Osteocyte (in vitro differentiated cells): ENCODE results near the gene WEE2. TPM values are rescaled to one million over a fixed set of nuclear protein-coding genes. Genes with fewer than 3 reads are reported as not detected.

Experiments used
- DNase-seq: peaks from one replicate; pipeline ENCODE4 v3.0.0; 2021; ENCODE audit warnings: mixed read lengths; ENCODE audit not compliant: unreplicated experiment; ENCODE audit errors: extremely low spot score
- H3K27ac Mint-ChIP-seq: one replicate; pipeline ENCODE4 v1.8.0; 2021; ENCODE audit warnings: mild to moderate bottlenecking, mixed read lengths; ENCODE audit not compliant: unreplicated experiment
- H3K27me3 Mint-ChIP-seq: one replicate; pipeline ENCODE4 v1.8.0; 2021; ENCODE audit warnings: mixed read lengths; ENCODE audit not compliant: unreplicated experiment
- H3K36me3 Mint-ChIP-seq: one replicate; pipeline ENCODE4 v1.8.0; 2021; ENCODE audit warnings: mixed read lengths; ENCODE audit not compliant: unreplicated experiment
- H3K4me1 Mint-ChIP-seq: one replicate; pipeline ENCODE4 v1.8.0; 2021; ENCODE audit warnings: mixed read lengths; ENCODE audit not compliant: unreplicated experiment
- H3K4me3 Mint-ChIP-seq: one replicate; pipeline ENCODE4 v1.8.0; 2021; ENCODE audit warnings: mild to moderate bottlenecking, moderate library complexity, mixed read lengths; ENCODE audit not compliant: unreplicated experiment
- H3K9me3 Mint-ChIP-seq: one replicate; pipeline ENCODE4 v1.8.0; 2021; ENCODE audit warnings: mixed read lengths; ENCODE audit not compliant: unreplicated experiment
- CTCF ChIP-seq: fragments of 200-600 bp; sonication (generic); IDR thresholded peaks from 2 replicates; pipeline ENCODE4 v1.5.0; 2021; ENCODE audit warnings: antibody characterized with exemption, mild to moderate bottlenecking, moderate library complexity
- total RNA-seq: library from RNA; stranded (reverse); gene quantifications from 2 replicates; pipeline ENCODE4 v1.2.1, GENCODE V29; 2021

The WEE2 gene
- total RNA-seq, 1 donor from 2014 or later = not detected

- no peaks in the 10 kb centered on the region for H3K4me1 Mint-ChIP-seq
- TF ChIP-seq CTCF = no peak
- H3K27ac Mint-ChIP-seq = no peak overlapping the region
- DNase-seq = no peak
- H3K4me3 Mint-ChIP-seq = no peak overlapping the region
- H3K9me3 Mint-ChIP-seq = no peaks in the 10 kb centered on the region
- no peaks in the 10 kb centered on the region for H3K27me3 Mint-ChIP-seq
- peaks cover 16% of the 10 kb centered on the region for H3K36me3 Mint-ChIP-seq
These were observed 33.9 kb upstream of the WEE2 start for GRCh38 chr7:141674171-141674671.

- H3K4me1 Mint-ChIP-seq = no peaks in the 10 kb centered on the region
- peak; percentile 28 for TF ChIP-seq CTCF
- no peak overlapping the region for H3K27ac Mint-ChIP-seq
- H3K9me3 Mint-ChIP-seq = no peaks in the 10 kb centered on the region
- no peaks in the 10 kb centered on the region for H3K27me3 Mint-ChIP-seq
- peaks cover 16% of the 10 kb centered on the region for H3K36me3 Mint-ChIP-seq
- no peak for DNase-seq
- H3K4me3 Mint-ChIP-seq = no peak overlapping the region
These were observed 33.5 kb upstream of the WEE2 start for GRCh38 chr7:141674702-141675101.

GRCh38 chr7:141675436-141676215, 32.5 kb upstream of the WEE2 start:
- H3K27me3 Mint-ChIP-seq = no peaks in the 10 kb centered on the region
- H3K4me3 Mint-ChIP-seq = no peak overlapping the region
- DNase-seq = no peak
- peaks cover 18% of the 10 kb centered on the region for H3K36me3 Mint-ChIP-seq
- no peaks in the 10 kb centered on the region for H3K9me3 Mint-ChIP-seq
- no peak for TF ChIP-seq CTCF
- no peak overlapping the region for H3K27ac Mint-ChIP-seq
- no peaks in the 10 kb centered on the region for H3K4me1 Mint-ChIP-seq

- no peaks in the 10 kb centered on the region for H3K4me1 Mint-ChIP-seq
- no peaks in the 10 kb centered on the region for H3K27me3 Mint-ChIP-seq
- TF ChIP-seq CTCF = no peak
- H3K27ac Mint-ChIP-seq = no peak overlapping the region
- no peaks in the 10 kb centered on the region for H3K9me3 Mint-ChIP-seq
- H3K4me3 Mint-ChIP-seq = no peak overlapping the region
- DNase-seq = no peak
- peaks cover 24% of the 10 kb centered on the region for H3K36me3 Mint-ChIP-seq
These were observed 31.5 kb upstream of the WEE2 start for GRCh38 chr7:141676618-141677017.

- DNase-seq = no peak
- peaks cover 24% of the 10 kb centered on the region for H3K36me3 Mint-ChIP-seq
- no peak overlapping the region for H3K27ac Mint-ChIP-seq
- no peaks in the 10 kb centered on the region for H3K9me3 Mint-ChIP-seq
- no peaks in the 10 kb centered on the region for H3K27me3 Mint-ChIP-seq
- H3K4me3 Mint-ChIP-seq = no peak overlapping the region
- no peaks in the 10 kb centered on the region for H3K4me1 Mint-ChIP-seq
- no peak for TF ChIP-seq CTCF
These were observed 29.1 kb upstream of the WEE2 start for GRCh38 chr7:141679014-141679413.
